Common myeloid progenitor, CD34-positive (primary cell): ENCODE results near the gene UBE2S.

Experiments
- CTCF ChIA-PET: fragments of 350-600 bp; sonication (Branson Sonifier 250); formaldehyde crosslinking; loops from one replicate; lab custom pipeline; 2021; ENCODE audit warnings: antibody characterized with exemption; lab: Charles Lee
- POLR2A ChIA-PET: fragments of 350-600 bp; sonication (Branson Sonifier 250); formaldehyde crosslinking; loops from one replicate; lab custom pipeline; 2021; ENCODE audit warnings: antibody characterized with exemption; lab: Charles Lee
- DNase-seq, 3 donors: peaks; one replicate each; pipeline versions ENCODE4 v3.0.0 to v3.0.0-alpha.2; 2013
- H3K27ac ChIP-seq, 2 experiments: 1 replicate in 1 of 2; 2 replicates in 1 of 2; pipeline ENCODE4 v1.7.0; 2013; ENCODE audit warnings: inconsistent platforms in 2 of 2, low read length in 2 of 2, mild to moderate bottlenecking in 2 of 2, low read depth in 1 of 2, moderate library complexity in 1 of 2; ENCODE audit not compliant: severe bottlenecking in 2 of 2, insufficient read depth in 1 of 2, poor library complexity in 1 of 2
- H3K27me3 ChIP-seq, 5 experiments: replicated peaks in 2 of 5; 1 replicate in 3 of 5; 2 replicates in 2 of 5; pipeline versions ENCODE4 v1.6.1 to v1.7.0; 2013; ENCODE audit warnings: low read length in 4 of 5, mild to moderate bottlenecking in 2 of 5, moderate library complexity in 2 of 5, inconsistent platforms in 1 of 5; ENCODE audit not compliant: insufficient read depth in 5 of 5, control insufficient read depth in 4 of 5
- H3K36me3 ChIP-seq, 4 experiments: 1 replicate in 2 of 4; 2 replicates in 2 of 4; pipeline versions ENCODE4 v1.6.1 to v1.7.0; 2013; ENCODE audit warnings: low read length in 3 of 4, control low read depth in 1 of 4, mild to moderate bottlenecking in 1 of 4; ENCODE audit not compliant: control insufficient read depth in 4 of 4, insufficient read depth in 4 of 4
- H3K4me1 ChIP-seq, 4 experiments: 1 replicate in 3 of 4; 2 replicates in 1 of 4; pipeline versions ENCODE4 v1.6.1 to v1.7.1; 2013; ENCODE audit warnings: low read length in 3 of 4, mild to moderate bottlenecking in 3 of 4, control low read depth in 1 of 4, inconsistent platforms in 1 of 4, moderate library complexity in 1 of 4; ENCODE audit not compliant: control insufficient read depth in 4 of 4, insufficient read depth in 4 of 4; ENCODE audit errors: control extremely low read depth in 1 of 4
- H3K4me3 ChIP-seq, 7 experiments: 1 replicate in 4 of 7; 2 replicates in 3 of 7; pipeline versions ENCODE4 v1.5.1 to v1.7.0; 2013; ENCODE audit warnings: mild to moderate bottlenecking in 7 of 7, low read length in 6 of 7, moderate library complexity in 6 of 7, inconsistent platforms in 2 of 7, low read depth in 2 of 7, control low read depth in 1 of 7; ENCODE audit not compliant: insufficient read depth in 4 of 7, control insufficient read depth in 1 of 7; ENCODE audit errors: extremely low read depth in 1 of 7
- H3K9me3 ChIP-seq, 5 experiments: 1 replicate in 4 of 5; 2 replicates in 1 of 5; pipeline versions ENCODE4 v1.6.1 to v1.7.1; 2013; ENCODE audit warnings: low read length in 4 of 5, mild to moderate bottlenecking in 2 of 5, inconsistent platforms in 1 of 5, low read depth in 1 of 5, moderate library complexity in 1 of 5; ENCODE audit not compliant: control insufficient read depth in 4 of 5, insufficient read depth in 2 of 5; ENCODE audit errors: control extremely low read depth in 1 of 5
- WGBS: methylation state at CpG from one replicate; pipeline ENCODE4 v1.1.5; 2013; ENCODE audit not compliant: insufficient coverage; 5-methylcytosine and 5-hydroxymethylcytosine counted together

The UBE2S gene

GRCh38 chr19:55400281-55401087 is 7.1 kb downstream of the UBE2S start:
- Histone ChIP-seq H3K9me3 (no peaks in the 10 kb centered on the region), H3K27ac (no peak overlapping the region), H3K4me3 (no peak overlapping the region), H3K27me3 (no peaks in the 10 kb centered on the region), H3K4me1 (peaks cover 0 to 3% (median under 1%) of the 10 kb centered on the region in 4 experiments), H3K36me3 (peaks cover 14 to 46% (median 37%) of the 10 kb centered on the region in 4 experiments)
- POLR2A ChIA-PET: interaction anchor here (0.7 kb wide), 1 partner anchor 12 kb away, joined by 3 read pairs; no protein-coding TSS in a partner anchor
- no peak for DNase-seq
- CTCF ChIA-PET: interaction anchor here (1.5 to 5.0 kb wide), 2 partner anchors 13 to 18 kb away, joined by 4 to 25 read pairs; partner anchors contain the start of gene RPL28
- WGBS: 93% methylated on average over 7 of the region's 14 CpGs

DNA sequence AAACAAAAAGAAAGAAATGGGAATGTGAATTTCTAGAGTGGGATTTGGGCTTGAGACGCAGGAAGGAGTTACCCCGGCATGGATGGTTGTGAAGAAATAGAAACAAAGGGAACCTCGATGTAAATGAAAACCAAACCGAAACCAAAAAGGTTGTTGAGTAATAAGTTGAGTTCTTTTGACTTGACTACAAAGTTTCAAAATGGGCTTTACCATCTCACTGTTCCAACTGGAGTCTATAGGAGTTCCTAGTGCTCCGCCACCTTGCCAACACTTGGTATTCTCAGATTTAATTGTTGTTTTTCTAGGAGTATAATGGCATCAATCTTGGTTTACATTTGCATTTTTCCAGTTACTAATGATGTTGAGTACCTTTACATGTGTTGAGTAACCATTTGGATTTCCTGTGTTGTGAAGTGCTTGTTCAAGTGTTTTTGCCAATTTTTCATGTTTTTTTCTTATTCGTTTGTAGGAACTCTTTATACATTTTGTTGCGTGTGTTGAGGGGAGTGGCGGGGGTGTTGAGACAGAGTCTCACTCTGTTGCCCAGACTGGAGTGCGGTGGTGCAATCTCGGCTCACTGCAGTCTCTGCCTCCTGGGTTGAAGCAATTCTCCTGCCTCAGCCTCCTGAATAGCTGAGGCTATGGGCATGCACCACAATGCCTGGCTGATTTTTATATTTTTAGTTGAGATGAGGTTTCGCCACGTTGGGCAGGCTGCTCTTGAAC is 9.2 kb downstream of the UBE2S start:
- CTCF ChIA-PET: interaction anchor here (0.8 to 5.0 kb wide), 2 partner anchors 11 to 20 kb away, joined by 3 to 25 read pairs; partner anchors contain the start of gene RPL28
- no peaks in the 10 kb centered on the region for H3K4me1 ChIP-seq
- POLR2A ChIA-PET: interaction anchor here (1.0 to 1.8 kb wide), 3 partner anchors 8 to 11 kb away, joined by 3 to 4 read pairs (median 3); no protein-coding TSS in a partner anchor
- 97% methylated on average over 9 of the region's 12 CpGs for WGBS
- peaks cover 12 to 32% (median 26%) of the 10 kb centered on the region in 4 experiments for H3K36me3 ChIP-seq
- peak overlapping the region in 1 of 7 experiments; percentile 31 for H3K4me3 ChIP-seq
- no peak for DNase-seq
- H3K27me3 ChIP-seq: no peaks in the 10 kb centered on the region
- H3K27ac ChIP-seq: no peak overlapping the region
- no peaks in the 10 kb centered on the region for H3K9me3 ChIP-seq

GRCh38 chr19:55392820-55393761 is 14.5 kb downstream of the UBE2S start:
- H3K4me3 ChIP-seq: no peak overlapping the region
- peaks cover 9 to 40% (median 31%) of the 10 kb centered on the region in 4 experiments for H3K36me3 ChIP-seq
- DNase-seq: no peak
- H3K27me3 ChIP-seq: no peaks in the 10 kb centered on the region
- POLR2A ChIA-PET: interaction anchor here (0.6 kb wide), 1 partner anchor 56 kb away, joined by 3 read pairs; no protein-coding TSS in a partner anchor
- H3K27ac ChIP-seq: no peak overlapping the region
- WGBS: 96% methylated on average over 10 of the region's 18 CpGs
- CTCF ChIA-PET: interaction anchor here (1.2 to 5.3 kb wide), 2 partner anchors 10 to 25 kb away, joined by 3 to 21 read pairs; no protein-coding TSS in a partner anchor
- H3K9me3 ChIP-seq: no peaks in the 10 kb centered on the region
- peaks cover 0 to 20% (median 10%) of the 10 kb centered on the region in 4 experiments for H3K4me1 ChIP-seq

- no peak for DNase-seq
- H3K27me3 ChIP-seq: no peaks in the 10 kb centered on the region
- ChIA-PET CTCF (interaction anchor here (5.3 kb wide), 1 partner anchor 27 kb away, joined by 21 read pairs; no protein-coding TSS in a partner anchor), POLR2A (interaction anchor here (2.1 to 3.1 kb wide), 2 partner anchors 7 to 15 kb away, joined by 4 to 14 read pairs; partner anchors contain the start of gene UBE2S)
- no peak overlapping the region for H3K27ac ChIP-seq
- peaks cover 0 to 31% (median 21%) of the 10 kb centered on the region in 4 experiments for H3K4me1 ChIP-seq
- 97% methylated on average over 9 of the region's 18 CpGs for whole genome bisulfite sequencing
- H3K9me3 ChIP-seq: no peaks in the 10 kb centered on the region
- peaks cover 11 to 52% (median 42%) of the 10 kb centered on the region in 4 experiments for H3K36me3 ChIP-seq
- H3K4me3 ChIP-seq: no peak overlapping the region
Measured at GRCh38 chr19:55391702-55392615, 15.6 kb downstream of the UBE2S start.

DNA sequence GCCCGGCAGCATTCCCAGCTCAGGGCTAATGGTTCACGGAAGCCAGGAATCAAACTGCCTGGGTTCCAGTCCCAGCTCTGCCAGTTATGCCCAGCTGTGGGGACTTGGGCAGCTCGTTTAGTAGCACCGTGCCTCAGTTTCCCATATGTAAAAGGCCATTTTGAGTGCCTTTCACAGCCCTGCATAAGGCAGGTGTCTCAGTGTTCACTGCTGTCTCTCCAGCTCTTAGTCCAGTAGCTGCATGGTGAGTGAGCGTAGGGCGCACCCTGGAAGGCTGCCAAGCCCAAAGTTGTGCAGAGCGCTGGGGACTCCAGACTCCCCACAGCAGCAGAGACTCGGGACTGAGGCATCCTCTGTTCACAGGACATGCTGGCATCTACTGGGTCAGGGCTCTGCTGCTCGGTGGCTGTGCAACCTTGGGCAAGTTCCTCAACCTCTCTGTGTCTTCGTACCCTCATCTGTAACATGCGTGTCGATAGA is 16.4 kb downstream of the UBE2S start:
- no peak overlapping the region for H3K4me3 ChIP-seq
- WGBS: 88% methylated on average over 10 of the region's 12 CpGs

More for the DNA sequence above, 16.4 kb downstream of the UBE2S start:
- peak in 1 of 3 donors; percentile 19 for DNase-seq
- H3K27me3 ChIP-seq: no peaks in the 10 kb centered on the region
- peaks cover 11 to 52% (median 48%) of the 10 kb centered on the region in 4 experiments for H3K36me3 ChIP-seq
- H3K27ac ChIP-seq: no peak overlapping the region
- ChIA-PET CTCF (interaction anchor here (5.3 kb wide), 1 partner anchor 27 kb away, joined by 21 read pairs; no protein-coding TSS in a partner anchor), POLR2A (interaction anchor here (2.1 to 3.1 kb wide), 2 partner anchors 8 to 16 kb away, joined by 4 to 14 read pairs; partner anchors contain the start of gene UBE2S)
- peaks cover 0 to 39% (median 29%) of the 10 kb centered on the region in 4 experiments for H3K4me1 ChIP-seq
- no peaks in the 10 kb centered on the region for H3K9me3 ChIP-seq
